Right atrium auricular region (tissue), 2 donors: ENCODE data around the gene GLI2. TPM values are rescaled to one million over a fixed set of nuclear protein-coding genes. Genes with fewer than 3 reads are reported as not detected.
A peak's percentile ranks its signal among the peaks of the same experiment; 100 is the strongest.

ENCODE experiments used
- DNase-seq: peaks from one replicate; pipeline ENCODE4 v3.0.0-alpha.2; 2019; ENCODE audit warnings: low spot score
- H3K27ac ChIP-seq, 2 donors: fragments of 200-600 bp; sonication (generic); 1 replicate in 1 of 2; 2 replicates in 1 of 2; pipeline ENCODE4 v1.5.1; 2016 to 2019
- H3K27me3 ChIP-seq, 2 donors: fragments of 200-600 bp; sonication (generic); one replicate each; pipeline versions ENCODE4 v1.5.1 to v1.6.0; 2017 to 2019
- H3K36me3 ChIP-seq: fragments of 200-600 bp; sonication (generic); one replicate; pipeline ENCODE4 v1.5.1; 2016
- H3K4me1 ChIP-seq, 2 donors: fragments of 200-600 bp; sonication (generic); one replicate each; pipeline versions ENCODE4 v1.5.1 to v1.6.0; 2017 to 2019
- H3K4me3 ChIP-seq, 2 donors: fragments of 200-600 bp; sonication (generic); 1 replicate in 1 of 2; 2 replicates in 1 of 2; pipeline ENCODE4 v1.5.1; 2017 to 2019; ENCODE audit warnings: mild to moderate bottlenecking in 1 of 2, moderate library complexity in 1 of 2
- H3K9me3 ChIP-seq, 2 donors: fragments of 200-600 bp; sonication (generic); one replicate each; pipeline ENCODE4 v1.5.1; 2019
- CTCF ChIP-seq, 2 donors: fragments of 200-600 bp; sonication (generic); IDR thresholded peaks; one replicate each; pipeline ENCODE4 v1.5.1; 2019; ENCODE audit warnings: antibody characterized with exemption in 2 of 2
- total RNA-seq, 2 donors: library from RNA; depleted of rRNA; stranded (reverse); fragments of >200 nt; gene quantifications; one replicate each; pipeline ENCODE4 v1.1.0, GENCODE V29; 2016

GLI2 gene
- total RNA-seq, 2 donors from 2014 or later = 1.5 to 3.5 TPM

GRCh38 chr2:120769076-120769786, 33.6 kb downstream of the GLI2 start:
- H3K27me3 ChIP-seq = no peaks in the 10 kb centered on the region
- DNase-seq = no peak
- H3K4me3 ChIP-seq = no peak overlapping the region
- no peak for TF ChIP-seq CTCF (IDR thresholded peaks at IDR 0.05)
- H3K9me3 ChIP-seq = no peaks in the 10 kb centered on the region
- H3K4me1 ChIP-seq = peaks cover 0 to 44% of the 10 kb centered on the region in 2 donors
- H3K36me3 ChIP-seq = no peaks in the 10 kb centered on the region
- no peak overlapping the region for H3K27ac ChIP-seq

GRCh38 chr2:120769787-120770120, 34.1 kb downstream of the GLI2 start:
- H3K4me1 ChIP-seq = peaks cover 0 to 39% of the 10 kb centered on the region in 2 donors
- H3K27ac ChIP-seq = no peak overlapping the region
- DNase-seq = no peak
- no peaks in the 10 kb centered on the region for H3K36me3 ChIP-seq
- no peaks in the 10 kb centered on the region for H3K9me3 ChIP-seq
- no peaks in the 10 kb centered on the region for H3K27me3 ChIP-seq
- no peak for TF ChIP-seq CTCF (IDR thresholded peaks at IDR 0.05)
- no peak overlapping the region for H3K4me3 ChIP-seq

DNA sequence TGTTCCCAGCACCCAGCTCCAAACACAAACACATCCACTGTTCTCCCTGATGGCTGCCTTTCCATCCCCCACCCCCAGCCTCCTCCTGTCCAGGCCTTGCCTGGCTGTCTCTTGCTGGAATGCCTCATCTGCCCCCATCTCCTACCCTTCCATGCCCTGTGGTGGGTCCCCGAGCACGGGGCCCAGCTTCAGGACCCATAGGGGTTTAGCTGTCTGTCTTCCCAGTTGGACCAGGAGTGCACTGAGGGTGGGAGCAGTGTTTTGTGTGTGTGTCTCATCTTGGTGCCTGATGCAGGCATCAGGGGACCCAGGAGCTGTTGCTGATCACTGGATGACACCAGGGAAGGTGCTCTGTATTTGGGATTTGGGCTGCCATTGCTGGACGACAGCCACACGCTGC, 34.5 kb downstream of the GLI2 start:
- H3K9me3 ChIP-seq = no peaks in the 10 kb centered on the region
- H3K4me3 ChIP-seq = no peak overlapping the region
- H3K4me1 ChIP-seq = peaks cover 0 to 35% of the 10 kb centered on the region in 2 donors
- no peak for DNase-seq
- H3K36me3 ChIP-seq = no peaks in the 10 kb centered on the region
- no peak overlapping the region for H3K27ac ChIP-seq
- H3K27me3 ChIP-seq = no peaks in the 10 kb centered on the region
- TF ChIP-seq CTCF (IDR thresholded peaks at IDR 0.05) = no peak

DNA sequence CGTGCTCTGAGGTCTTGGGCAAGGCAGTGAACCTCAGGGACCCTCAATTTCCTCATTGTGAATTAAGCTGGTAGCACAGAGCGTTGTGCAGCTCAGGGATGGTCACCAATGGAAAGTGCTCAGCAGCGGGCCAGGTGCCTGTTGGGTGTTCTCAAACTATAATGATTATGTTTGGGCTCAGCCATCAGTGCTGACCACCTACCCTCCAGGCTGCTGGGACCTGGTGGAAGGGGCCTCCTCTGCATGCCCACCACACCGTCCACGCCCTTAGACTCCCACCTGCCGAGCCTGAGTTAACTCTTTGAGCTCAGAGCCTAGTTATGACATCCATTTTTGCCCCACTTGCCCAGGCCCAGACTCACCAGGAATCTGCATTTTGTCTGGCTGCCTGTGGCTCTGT, 35.0 kb downstream of the GLI2 start:
- Histone ChIP-seq H3K4me3 (no peak overlapping the region), H3K27ac (peak overlapping the region; percentile 24 to 53), H3K36me3 (no peaks in the 10 kb centered on the region), H3K9me3 (no peaks in the 10 kb centered on the region), H3K27me3 (no peaks in the 10 kb centered on the region), H3K4me1 (peaks cover 0 to 30% of the 10 kb centered on the region in 2 donors)
- TF ChIP-seq CTCF (IDR thresholded peaks at IDR 0.05) = no peak
- no peak for DNase-seq

- peak; percentile 80 for DNase-seq
- no peaks in the 10 kb centered on the region for H3K9me3 ChIP-seq
- H3K4me3 ChIP-seq = no peak overlapping the region
- H3K27me3 ChIP-seq = no peaks in the 10 kb centered on the region
- TF ChIP-seq CTCF (IDR thresholded peaks at IDR 0.05) = no peak
- peak overlapping the region; percentile 24 to 53 for H3K27ac ChIP-seq
- H3K36me3 ChIP-seq = no peaks in the 10 kb centered on the region
- peaks cover 0 to 24% of the 10 kb centered on the region in 2 donors for H3K4me1 ChIP-seq
These were observed 35.6 kb downstream of the GLI2 start for GRCh38 chr2:120771111-120771780.
